Neuronal stem cell (in vitro differentiated cells): ENCODE measurements around the gene SMIM17.

Experiments used
- DNase-seq: peaks from one replicate; pipeline ENCODE4 v3.0.0-alpha.2; 2013; ENCODE audit warnings: low spot score
- H2AFZ ChIP-seq: one replicate; pipeline ENCODE4 v1.6.1; 2013; ENCODE audit warnings: mild to moderate bottlenecking, low read length, inconsistent platforms
- H2AK5ac ChIP-seq: 2 replicates; pipeline ENCODE4 v1.6.1; 2013; ENCODE audit warnings: low read depth, mild to moderate bottlenecking, inconsistent platforms, low read length, moderate library complexity, mixed read lengths
- H2BK120ac ChIP-seq: 2 replicates; pipeline ENCODE4 v1.6.1; 2013; ENCODE audit warnings: low read depth, mild to moderate bottlenecking, inconsistent platforms, low read length, moderate library complexity, mixed read lengths
- H2BK12ac ChIP-seq: one replicate; pipeline ENCODE4 v1.6.1; 2013; ENCODE audit warnings: low read length, inconsistent platforms
- H2BK15ac ChIP-seq: 2 replicates; pipeline ENCODE4 v1.6.1; 2013; ENCODE audit warnings: mild to moderate bottlenecking, low read length, inconsistent platforms, mixed read lengths
- H2BK5ac ChIP-seq: one replicate; pipeline ENCODE4 v1.6.1; 2013; ENCODE audit warnings: inconsistent platforms, mild to moderate bottlenecking, low read length, moderate library complexity
- H3K14ac ChIP-seq: one replicate; pipeline ENCODE4 v1.6.1; 2013; ENCODE audit warnings: low read length, inconsistent platforms
- H3K18ac ChIP-seq: 2 replicates; pipeline ENCODE4 v1.6.1; 2013; ENCODE audit warnings: low read length, inconsistent platforms
- H3K23ac ChIP-seq: 2 replicates; pipeline ENCODE4 v1.6.1; 2013; ENCODE audit warnings: low read depth, mild to moderate bottlenecking, mixed read lengths, low read length, inconsistent platforms; ENCODE audit not compliant: poor library complexity
- H3K27ac ChIP-seq: replicated peaks from 3 replicates; pipeline ENCODE4 v1.5.1; 2013; ENCODE audit warnings: low read length, inconsistent platforms
- H3K27me3 ChIP-seq, 3 experiments: 2 replicates each; pipeline ENCODE4 v1.6.1; 2013; ENCODE audit warnings: low read length in 3 of 3, mild to moderate bottlenecking in 2 of 3, inconsistent platforms in 1 of 3, low read depth in 1 of 3, mixed read lengths in 1 of 3, moderate library complexity in 1 of 3; ENCODE audit not compliant: control insufficient read depth in 3 of 3, insufficient read depth in 3 of 3
- H3K36me3 ChIP-seq, 2 donors: replicated peaks in 1 of 2; 2 replicates each; pipeline ENCODE4 v1.6.1; 2013; ENCODE audit warnings: low read length in 2 of 2; ENCODE audit not compliant: control insufficient read depth in 2 of 2, insufficient read depth in 2 of 2
- H3K4ac ChIP-seq: 2 replicates; pipeline ENCODE4 v1.6.1; 2013; ENCODE audit warnings: inconsistent platforms, mild to moderate bottlenecking, low read length, moderate library complexity
- H3K4me1 ChIP-seq, 2 donors: 1 replicate in 1 of 2; 2 replicates in 1 of 2; pipeline ENCODE4 v1.6.1; 2013; ENCODE audit warnings: low read length in 2 of 2, low read depth in 1 of 2; ENCODE audit not compliant: control insufficient read depth in 2 of 2, insufficient read depth in 1 of 2
- H3K4me2 ChIP-seq: one replicate; pipeline ENCODE4 v1.6.1; 2013; ENCODE audit warnings: mild to moderate bottlenecking, low read length, inconsistent platforms; ENCODE audit not compliant: insufficient read depth, poor library complexity, severe bottlenecking
- H3K4me3 ChIP-seq, 2 donors: 2 replicates each; pipeline ENCODE4 v1.5.1; 2013; ENCODE audit warnings: low read length in 2 of 2, mild to moderate bottlenecking in 2 of 2, inconsistent platforms in 1 of 2, moderate library complexity in 1 of 2
- H3K79me1 ChIP-seq: one replicate; pipeline ENCODE4 v1.6.1; 2013; ENCODE audit warnings: low read depth, mild to moderate bottlenecking, inconsistent platforms, low read length, moderate library complexity
- H3K9ac ChIP-seq: one replicate; pipeline ENCODE4 v1.6.1; 2013; ENCODE audit warnings: mild to moderate bottlenecking, low read depth, low read length, inconsistent platforms; ENCODE audit not compliant: poor library complexity
- H3K9me3 ChIP-seq, 2 donors: replicated peaks in 1 of 2; 2 replicates each; pipeline versions ENCODE3 to v1.6.1; 2013; ENCODE audit warnings: low read length in 2 of 2, mild to moderate bottlenecking in 2 of 2, inconsistent platforms in 1 of 2, low read depth in 1 of 2, mixed read lengths in 1 of 2, moderate library complexity in 1 of 2; ENCODE audit not compliant: control insufficient read depth in 2 of 2, insufficient read depth in 1 of 2
- H4K8ac ChIP-seq: one replicate; pipeline ENCODE4 v1.6.1; 2013; ENCODE audit warnings: low read depth, mild to moderate bottlenecking, inconsistent platforms, low read length, moderate library complexity
- H4K91ac ChIP-seq: one replicate; pipeline ENCODE4 v1.6.1; 2013; ENCODE audit warnings: low read length, low read depth, mild to moderate bottlenecking, inconsistent platforms; ENCODE audit not compliant: poor library complexity
- WGBS, 2 donors: extraction: QIAGEN DNeasy Blood & Tissue Kit; methylation state at CpG; one replicate each; pipeline ENCODE4 v1.1.7; 2013; ENCODE audit warnings: missing lambda C conversion rate in 2 of 2, mixed read lengths in 1 of 2; ENCODE audit not compliant: insufficient read length in 2 of 2, insufficient replicate concordance in 1 of 2; ENCODE audit errors: extremely low coverage in 2 of 2; 5-methylcytosine and 5-hydroxymethylcytosine counted together

Gene SMIM17

GRCh38 chr19:56701895-56702294 lies 58.9 kb downstream of the SMIM17 start:
- Histone ChIP-seq H4K91ac (no peak overlapping the region), H3K4me3 (no peak overlapping the region), H2AFZ (no peak overlapping the region), H3K14ac (no peak overlapping the region), H3K4ac (no peak overlapping the region), H3K79me1 (no peaks in the 10 kb centered on the region), H3K4me1 (peaks cover 0 to 13% of the 10 kb centered on the region in 2 donors), H2AK5ac (no peak overlapping the region), H2BK12ac (no peak overlapping the region), H3K36me3 (no peaks in the 10 kb centered on the region), H2BK120ac (no peak overlapping the region), H3K27ac (no peak overlapping the region), H3K27me3 (no peaks in the 10 kb centered on the region), H2BK15ac (no peak overlapping the region), H3K23ac (no peak overlapping the region), H3K9me3 (peaks cover 0 to 12% of the 10 kb centered on the region in 2 donors), H2BK5ac (no peak overlapping the region), H3K9ac (no peak overlapping the region), H3K18ac (no peak overlapping the region), H3K4me2 (no peak overlapping the region), H4K8ac (no peak overlapping the region)
- no peak for DNase-seq
- no CpG with 5 or more reads among the region's 1 CpG for WGBS, 2 donors

- no peak overlapping the region for H2BK12ac ChIP-seq
- no peak overlapping the region for H2BK120ac ChIP-seq
- no peak for DNase-seq
- peaks cover 3 to 4% of the 10 kb centered on the region in 2 donors for H3K9me3 ChIP-seq
- H3K27ac ChIP-seq: no peak overlapping the region
- no peak overlapping the region for H3K9ac ChIP-seq
- no peak overlapping the region for H2BK5ac ChIP-seq
- no peak overlapping the region for H3K18ac ChIP-seq
- no peak overlapping the region for H4K91ac ChIP-seq
- H3K4me2 ChIP-seq: no peak overlapping the region
- no peaks in the 10 kb centered on the region for H3K79me1 ChIP-seq
- H4K8ac ChIP-seq: no peak overlapping the region
- H3K36me3 ChIP-seq: no peaks in the 10 kb centered on the region
- H3K27me3 ChIP-seq: no peaks in the 10 kb centered on the region
- H3K14ac ChIP-seq: no peak overlapping the region
- no peak overlapping the region for H3K4ac ChIP-seq
- no peak overlapping the region for H3K4me3 ChIP-seq
- peaks cover 0 to 5% of the 10 kb centered on the region in 2 donors for H3K4me1 ChIP-seq
- H3K23ac ChIP-seq: no peak overlapping the region
- no CpG with 5 or more reads among the region's 1 CpG for WGBS, 2 donors
- no peak overlapping the region for H2AFZ ChIP-seq
- no peak overlapping the region for H2AK5ac ChIP-seq
- H2BK15ac ChIP-seq: no peak overlapping the region
Measured at GRCh38 chr19:56705939-56706338, 63.0 kb downstream of the SMIM17 start.
